Endothelial cell of umbilical vein (primary cell): ENCODE results near the gene SLC30A10. TPM values are rescaled to one million over a fixed set of nuclear protein-coding genes. Genes with fewer than 3 reads are reported as not detected.

Experiments
- BruUV-seq: library from RNA; stranded (reverse); fragments of 400-500 nt; replicated peaks from 2 replicates; lab custom pipeline; 2021; lab: Mats Ljungman, UMichigan
- CTCF ChIA-PET: fragments of 300-600, 350-600 bp; sonication (Branson Sonifier 250); formaldehyde crosslinking; loops from one replicate; lab custom pipeline; 2021; ENCODE audit warnings: antibody characterized with exemption, inconsistent platforms; lab: Charles Lee
- POLR2A ChIA-PET: fragments of 300-600, 350-600 bp; sonication (Branson Sonifier 250); formaldehyde crosslinking; loops from one replicate; lab custom pipeline; 2021; ENCODE audit warnings: antibody characterized with exemption, inconsistent platforms; lab: Charles Lee
- DNase-seq: peaks from one replicate; pipeline ENCODE4 v3.0.0-alpha.2; 2011; ENCODE audit warnings: low read depth, low spot score
- FAIRE-seq: peaks from 2 replicates; lab custom pipeline; 2011; peaks lifted over from hg19 to GRCh38; lab: Jason Lieb, UNC
- H2AFZ ChIP-seq: 2 replicates; pipeline ENCODE4 v1.6.0; 2012; ENCODE audit warnings: low read depth, low read length, control low read depth, inconsistent platforms
- H3K27ac ChIP-seq: 2 replicates; pipeline ENCODE4 v1.5.1; 2011; ENCODE audit warnings: low read depth, mild to moderate bottlenecking, control low read depth, low read length, moderate library complexity; ENCODE audit not compliant: insufficient read depth
- H3K27me3 ChIP-seq, 2 experiments: 2 replicates each; pipeline versions ENCODE4 v1.6.0 to v1.6.1; 2011; ENCODE audit warnings: low read length in 2 of 2, mixed read lengths in 1 of 2; ENCODE audit not compliant: control insufficient read depth in 2 of 2, insufficient read depth in 2 of 2
- H3K36me3 ChIP-seq, 2 experiments: 2 replicates in 1 of 2; 3 replicates in 1 of 2; pipeline ENCODE4 v1.5.1; 2011; ENCODE audit warnings: low read length in 2 of 2, mild to moderate bottlenecking in 1 of 2, moderate library complexity in 1 of 2; ENCODE audit not compliant: control insufficient read depth in 2 of 2, insufficient read depth in 2 of 2; ENCODE audit errors: extremely low read depth in 1 of 2
- H3K4me1 ChIP-seq: 3 replicates; pipeline ENCODE4 v1.5.1; 2011; ENCODE audit warnings: mild to moderate bottlenecking, low read length; ENCODE audit not compliant: control insufficient read depth, insufficient read depth; ENCODE audit errors: extremely low read depth
- H3K4me2 ChIP-seq: 2 replicates; pipeline ENCODE4 v1.6.1; 2011; ENCODE audit warnings: low read length, control low read depth, mixed read lengths; ENCODE audit not compliant: insufficient read depth
- H3K4me3 ChIP-seq, 3 experiments: fragments of 200-600 bp in 1 of 3; sonication (generic), shearing (Covaris generic) in 1 of 3; replicated peaks in 1 of 3; 2 replicates each; pipeline ENCODE4 v1.5.1; 2011 to 2016; ENCODE audit warnings: control low read depth in 3 of 3, low read length in 3 of 3, mild to moderate bottlenecking in 2 of 3, inconsistent platforms in 1 of 3, low read depth in 1 of 3, moderate library complexity in 1 of 3; ENCODE audit not compliant: insufficient read depth in 1 of 3
- H3K79me2 ChIP-seq: 2 replicates; pipeline ENCODE4 v1.6.0; 2012; ENCODE audit warnings: low read length, inconsistent platforms; ENCODE audit not compliant: control insufficient read depth, insufficient read depth
- H3K9ac ChIP-seq: replicated peaks from 2 replicates; pipeline ENCODE3; 2011; ENCODE audit warnings: low read length, control low read depth; ENCODE audit not compliant: insufficient read depth; ENCODE audit errors: extremely low read depth
- H3K9me1 ChIP-seq: replicated peaks from 3 replicates; pipeline ENCODE4 v1.6.0; 2011; ENCODE audit warnings: mild to moderate bottlenecking, low read length; ENCODE audit not compliant: control insufficient read depth, insufficient read depth; ENCODE audit errors: extremely low read depth
- H3K9me3 ChIP-seq: replicated peaks from 2 replicates; pipeline ENCODE4 v1.5.1; 2012; ENCODE audit warnings: low read length, inconsistent platforms; ENCODE audit not compliant: control insufficient read depth, insufficient read depth
- H4K20me1 ChIP-seq: replicated peaks from 2 replicates; pipeline ENCODE3; 2011; ENCODE audit warnings: mild to moderate bottlenecking, low read length; ENCODE audit not compliant: control insufficient read depth, insufficient read depth; ENCODE audit errors: extremely low read depth
- FOS ChIP-seq: IDR thresholded peaks from 2 replicates; pipeline ENCODE4 v1.6.1; 2011; ENCODE audit warnings: mild to moderate bottlenecking, low read length, moderate library complexity, borderline replicate concordance; ENCODE audit not compliant: insufficient read depth
- GATA2 ChIP-seq: IDR thresholded peaks from 2 replicates; pipeline ENCODE4 v1.7.0; 2011; ENCODE audit warnings: low read depth, mild to moderate bottlenecking, moderate library complexity, mixed read lengths, low read length; ENCODE audit not compliant: insufficient read length, insufficient read depth
- JUN ChIP-seq: IDR thresholded peaks from 2 replicates; pipeline ENCODE4 v1.6.1; 2011; ENCODE audit warnings: borderline replicate concordance, low read depth; ENCODE audit not compliant: insufficient read length, insufficient read depth
- MYC ChIP-seq: IDR thresholded peaks from one replicate; pipeline ENCODE4 v1.6.1; 2011; ENCODE audit warnings: mild to moderate bottlenecking, low read depth, low read length
- POLR2A ChIP-seq: IDR thresholded peaks from 2 replicates; pipeline ENCODE4 v1.6.1; 2012; ENCODE audit warnings: low read depth, mild to moderate bottlenecking, control low read depth, low read length
- POLR2AphosphoS5 ChIP-seq: IDR thresholded peaks from 2 replicates; pipeline ENCODE4 v1.6.1; 2012; ENCODE audit warnings: low read depth, mild to moderate bottlenecking, control low read depth, low read length, moderate library complexity; ENCODE audit not compliant: insufficient read depth
- dilution Hi-C: fragments of 300-500 bp; cut with MboI; formaldehyde crosslinking; loops from one replicate; pipeline ENCODE4 v1.15.0; 2019; ENCODE audit warnings: low sequenced_read_pairs; ENCODE audit not compliant: extremely low pct_ligation_motif_present
- intact Hi-C: fragments of 100-400 bp; cut with micrococcal nuclease; formaldehyde crosslinking; loops from one replicate; pipeline ENCODE4 v1.10.0; 2022
- polyA plus RNA-seq, 4 experiments: library from polyadenylated mRNA; depleted of rRNA in 3 of 4; stranded (reverse) in 3 of 4; unstranded in 1 of 4; fragments of >200 nt; gene quantifications; 2 replicates each; pipeline versions ENCODE4 v1.2.1 to v1.2.3, GENCODE V29; 2011 to 2012; ENCODE audit warnings: missing spikeins in 1 of 4
- total RNA-seq: library from RNA; stranded (reverse); gene quantifications from 2 replicates; pipeline ENCODE4 v1.2.3, GENCODE V29; 2021
- TF ChIP-seq, protein P1 (sequence below), 2 donors: IDR thresholded peaks; 1 replicate in 1 of 2; 2 replicates in 1 of 2; pipeline ENCODE4 v1.5.1; 2011; ENCODE audit warnings: low read length in 2 of 2, mild to moderate bottlenecking in 2 of 2, moderate library complexity in 2 of 2, control low read depth in 1 of 2, inconsistent platforms in 1 of 2, low read depth in 1 of 2; ENCODE audit not compliant: insufficient read depth in 1 of 2; ENCODE audit errors: extremely low read depth in 1 of 2

Gene SLC30A10
- total and polyA plus RNA-seq, 2 donors (not counting 3 experiments of a cell fraction or from before 2014, with no cell fraction given): not detected

DNA sequence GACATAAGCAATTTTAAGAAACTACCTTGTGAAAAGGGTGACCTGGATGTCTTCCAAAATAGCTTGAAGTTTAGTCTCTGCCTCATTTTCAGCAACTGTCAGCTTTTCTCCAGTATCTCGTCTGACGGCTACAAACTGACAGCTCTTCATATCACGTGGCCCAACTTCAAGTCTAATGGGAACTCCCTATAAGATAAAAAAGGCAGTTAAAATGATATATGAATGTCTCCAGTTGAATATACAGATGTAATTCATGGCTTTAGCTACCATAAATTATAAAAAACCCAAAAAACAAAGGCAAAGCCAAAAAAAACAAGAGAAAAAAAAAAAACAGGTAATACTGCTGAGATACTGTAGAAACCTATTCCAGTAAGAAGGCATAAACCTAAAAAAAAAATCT is 44.9 kb upstream of the SLC30A10 start:
- H3K4me2 ChIP-seq: no peak overlapping the region
- dilution Hi-C loops: no loop called here
- no peak for FAIRE-seq

DNA sequence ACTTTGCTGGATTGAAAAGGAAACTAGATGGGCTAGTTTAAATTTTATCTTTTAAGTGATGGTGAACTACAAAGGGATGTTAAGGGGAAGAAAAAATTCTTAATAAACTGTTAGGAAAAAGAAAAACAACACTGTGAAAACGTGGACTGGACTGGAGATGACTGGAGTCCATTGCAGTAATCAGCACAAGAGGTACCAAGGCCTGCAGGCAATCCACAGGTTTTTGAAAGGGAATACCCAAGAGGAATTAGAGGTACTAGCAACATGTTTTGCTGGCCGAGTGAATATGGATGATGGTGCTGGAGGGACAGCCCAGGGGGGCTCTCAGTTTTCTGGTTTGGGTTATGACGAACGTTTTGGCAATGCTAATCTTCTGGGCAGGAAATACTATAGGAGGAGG is 39.0 kb upstream of the SLC30A10 start:
- Histone ChIP-seq H3K9ac (no peak overlapping the region), H3K36me3 (peaks cover 0 to under 1% of the 10 kb centered on the region in 2 experiments), H3K27me3 (no peaks in the 10 kb centered on the region), H2AFZ (no peak overlapping the region), H4K20me1 (no peaks in the 10 kb centered on the region), H3K9me3 (no peaks in the 10 kb centered on the region), H3K9me1 (no peaks in the 10 kb centered on the region), H3K4me3 (no peak overlapping the region), H3K79me2 (no peaks in the 10 kb centered on the region), H3K27ac (no peak overlapping the region), H3K4me1 (no peaks in the 10 kb centered on the region), H3K4me2 (no peak overlapping the region)
- ChIA-PET POLR2A (no interaction called here), CTCF (no interaction called here)
- FAIRE-seq: no peak
- no peak for DNase-seq
- BruUV-seq: no TSS peak
- dilution Hi-C loops (no loop called here), intact Hi-C loops (no loop called here)
- TF ChIP-seq POLR2A (no peak), POLR2AphosphoS5 (no peak), MYC (no peak), FOS (no peak)
- TF ChIP-seq, protein P1, sequence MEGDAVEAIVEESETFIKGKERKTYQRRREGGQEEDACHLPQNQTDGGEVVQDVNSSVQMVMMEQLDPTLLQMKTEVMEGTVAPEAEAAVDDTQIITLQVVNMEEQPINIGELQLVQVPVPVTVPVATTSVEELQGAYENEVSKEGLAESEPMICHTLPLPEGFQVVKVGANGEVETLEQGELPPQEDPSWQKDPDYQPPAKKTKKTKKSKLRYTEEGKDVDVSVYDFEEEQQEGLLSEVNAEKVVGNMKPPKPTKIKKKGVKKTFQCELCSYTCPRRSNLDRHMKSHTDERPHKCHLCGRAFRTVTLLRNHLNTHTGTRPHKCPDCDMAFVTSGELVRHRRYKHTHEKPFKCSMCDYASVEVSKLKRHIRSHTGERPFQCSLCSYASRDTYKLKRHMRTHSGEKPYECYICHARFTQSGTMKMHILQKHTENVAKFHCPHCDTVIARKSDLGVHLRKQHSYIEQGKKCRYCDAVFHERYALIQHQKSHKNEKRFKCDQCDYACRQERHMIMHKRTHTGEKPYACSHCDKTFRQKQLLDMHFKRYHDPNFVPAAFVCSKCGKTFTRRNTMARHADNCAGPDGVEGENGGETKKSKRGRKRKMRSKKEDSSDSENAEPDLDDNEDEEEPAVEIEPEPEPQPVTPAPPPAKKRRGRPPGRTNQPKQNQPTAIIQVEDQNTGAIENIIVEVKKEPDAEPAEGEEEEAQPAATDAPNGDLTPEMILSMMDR (IDR thresholded peaks at IDR 0.05; ENCODE audit: extremely low read depth in 1 of 2, insufficient read depth in 1 of 2, low read depth in 1 of 2, low read length in 2 of 2): no peak

More for the DNA sequence above, 44.9 kb upstream of the SLC30A10 start:
- no peaks in the 10 kb centered on the region for H3K9me1 ChIP-seq
- H3K27ac ChIP-seq: no peak overlapping the region
- H3K4me3 ChIP-seq: no peak overlapping the region
- no peaks in the 10 kb centered on the region for H3K4me1 ChIP-seq
- TF ChIP-seq POLR2AphosphoS5: no peak
- TF ChIP-seq JUN: no peak
- TF ChIP-seq GATA2: no peak
- no peak for TF ChIP-seq POLR2A
- no peak for TF ChIP-seq MYC
- no peaks in the 10 kb centered on the region for H3K27me3 ChIP-seq
- CTCF ChIA-PET: interaction anchor here (0.7 kb wide), 1 partner anchor 558 kb away, joined by 3 read pairs; no protein-coding TSS in a partner anchor
- intact Hi-C loops: no loop called here
- H3K79me2 ChIP-seq: no peaks in the 10 kb centered on the region
- POLR2A ChIA-PET: interaction anchor here (0.7 kb wide), 2 partner anchors 12 to 1820 kb away, joined by 4 to 5 read pairs; no protein-coding TSS in a partner anchor
- no peaks in the 10 kb centered on the region for H4K20me1 ChIP-seq
- peaks cover 5 to 6% of the 10 kb centered on the region in 2 experiments for H3K36me3 ChIP-seq
- no peak overlapping the region for H2AFZ ChIP-seq
- no peak for DNase-seq
- no peaks in the 10 kb centered on the region for H3K9me3 ChIP-seq
- BruUV-seq: no TSS peak
- no peak overlapping the region for H3K9ac ChIP-seq
